HG03571 (cell line): ENCODE data around the gene C11orf21.

Experiments
- ATAC-seq: cut with Tn5 transposase; IDR thresholded peaks from one replicate; pipeline ENCODE4 v1.9.1; 2021; ENCODE audit not compliant: unreplicated experiment

Gene C11orf21

DNA sequence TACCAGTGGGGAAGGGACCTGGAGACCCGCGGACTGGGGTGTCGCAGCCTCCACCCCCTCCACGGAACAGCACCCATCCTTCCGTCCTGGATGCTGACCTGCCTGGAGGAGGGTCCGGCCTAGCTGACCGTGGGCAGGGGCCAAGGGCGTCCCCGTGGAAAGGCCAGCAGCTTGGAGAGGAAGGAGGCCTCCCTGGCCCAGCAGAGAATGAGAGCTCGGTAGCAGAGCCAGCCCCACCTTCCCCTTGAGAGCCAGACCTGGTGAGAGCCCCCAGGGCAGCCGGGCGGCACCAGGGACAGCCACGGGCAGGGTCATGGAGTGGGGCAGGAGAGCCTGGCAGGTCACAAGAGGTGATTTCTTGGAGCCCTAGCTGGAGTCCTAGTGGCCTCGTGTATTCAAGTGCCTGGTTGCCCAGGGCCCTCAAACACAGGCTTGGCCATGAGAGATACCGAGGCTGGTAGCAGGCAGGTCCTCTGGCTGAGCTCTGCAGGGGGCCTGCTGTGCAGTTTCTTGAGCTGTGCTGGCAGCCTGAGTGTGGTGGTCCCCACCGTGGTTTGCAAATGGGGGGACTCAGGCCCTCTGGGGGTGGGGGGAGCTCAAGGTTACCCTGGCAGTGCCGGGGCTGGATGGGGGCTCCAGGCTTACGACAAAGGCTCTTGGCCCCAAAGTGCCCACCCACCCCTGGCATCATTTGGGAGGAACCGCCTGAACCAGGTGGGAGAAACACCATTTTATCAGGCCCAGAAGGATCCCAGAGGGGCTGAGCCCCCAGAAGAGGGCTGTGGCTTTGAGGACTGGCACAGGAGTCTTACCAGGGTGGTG is 7.7 kb upstream of the C11orf21 start:
- no peak for ATAC-seq

DNA sequence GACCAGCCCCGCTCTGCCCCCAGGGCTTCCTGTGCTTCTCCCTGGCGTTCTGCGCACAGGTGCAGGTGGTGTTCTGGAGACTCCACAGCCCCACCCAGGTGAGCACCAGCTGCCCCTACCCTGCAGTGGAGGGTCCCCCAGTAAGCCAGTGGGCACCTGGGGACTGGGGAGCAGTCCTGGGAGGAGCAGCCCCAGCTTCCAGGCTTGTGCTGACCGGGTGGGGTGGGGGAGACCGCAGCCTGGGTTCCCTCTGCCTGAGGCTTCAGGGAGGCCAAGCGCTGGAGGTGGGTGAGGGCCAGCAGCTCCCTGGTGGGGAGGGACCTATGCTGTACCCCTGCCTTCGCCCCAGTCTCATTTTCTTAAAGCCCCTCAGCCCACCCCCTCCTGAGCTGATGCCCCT is 7.0 kb upstream of the C11orf21 start:
- ATAC-seq = no peak

GRCh38 chr11:2307501-2308331 is 6.0 kb upstream of the C11orf21 start:
- no peak for ATAC-seq

DNA sequence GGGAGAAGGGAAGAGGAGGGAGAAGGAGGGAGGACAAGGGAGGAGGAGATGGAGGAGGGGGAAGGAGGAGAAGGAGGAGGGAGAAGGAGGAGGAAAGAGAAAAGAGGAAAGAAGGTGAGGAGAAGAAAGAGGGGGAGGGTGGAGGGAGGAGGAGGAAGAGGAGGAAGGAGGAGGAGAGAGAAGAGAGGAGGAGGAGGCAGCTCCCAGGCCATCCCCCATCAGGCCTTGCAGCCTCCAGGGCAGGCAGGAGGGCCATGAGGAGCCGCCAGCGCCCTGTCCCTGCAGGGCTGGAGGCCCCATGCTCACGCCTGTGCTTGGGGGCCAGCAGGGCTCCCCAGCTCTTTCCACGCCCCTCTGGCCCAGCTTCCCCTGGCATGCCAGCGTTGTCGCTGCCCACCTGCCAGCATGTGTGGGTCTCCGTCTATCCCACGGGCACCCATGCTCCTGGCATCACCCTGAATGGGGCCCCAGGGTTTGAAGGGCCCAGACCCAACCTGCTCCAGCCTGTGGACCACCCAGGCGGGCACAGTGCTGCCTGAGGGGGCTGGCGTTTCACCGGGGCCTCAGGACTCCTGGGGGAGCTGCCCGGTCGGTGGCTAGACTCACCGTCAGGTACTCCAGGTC is 5.3 kb upstream of the C11orf21 start:
- ATAC-seq = no peak

DNA sequence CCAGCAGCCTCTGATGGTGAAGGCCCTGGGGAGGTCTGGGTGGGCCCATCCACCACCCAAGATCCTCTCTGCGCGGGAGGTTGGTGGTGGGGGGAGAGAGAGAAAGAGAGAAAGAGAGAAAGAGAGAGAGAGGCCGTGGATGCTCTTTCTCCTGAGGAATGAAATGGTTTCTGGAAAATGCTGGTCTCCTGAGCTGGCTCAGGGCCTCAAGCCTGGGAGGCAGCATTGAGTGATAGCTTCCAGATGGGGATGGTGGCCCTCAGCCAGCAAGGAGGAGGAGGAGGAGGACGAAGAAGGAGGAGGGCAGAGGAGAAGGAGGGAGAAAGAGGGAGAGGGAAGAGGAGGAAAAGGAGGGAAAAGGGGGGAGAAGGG is 4.7 kb upstream of the C11orf21 start:
- ATAC-seq = no peak

- no peak for ATAC-seq
These were observed 4.2 kb upstream of the C11orf21 start for GRCh38 chr11:2305788-2306451.

- no peak for ATAC-seq
These were observed 3.5 kb upstream of the C11orf21 start for GRCh38 chr11:2305140-2305778.

DNA sequence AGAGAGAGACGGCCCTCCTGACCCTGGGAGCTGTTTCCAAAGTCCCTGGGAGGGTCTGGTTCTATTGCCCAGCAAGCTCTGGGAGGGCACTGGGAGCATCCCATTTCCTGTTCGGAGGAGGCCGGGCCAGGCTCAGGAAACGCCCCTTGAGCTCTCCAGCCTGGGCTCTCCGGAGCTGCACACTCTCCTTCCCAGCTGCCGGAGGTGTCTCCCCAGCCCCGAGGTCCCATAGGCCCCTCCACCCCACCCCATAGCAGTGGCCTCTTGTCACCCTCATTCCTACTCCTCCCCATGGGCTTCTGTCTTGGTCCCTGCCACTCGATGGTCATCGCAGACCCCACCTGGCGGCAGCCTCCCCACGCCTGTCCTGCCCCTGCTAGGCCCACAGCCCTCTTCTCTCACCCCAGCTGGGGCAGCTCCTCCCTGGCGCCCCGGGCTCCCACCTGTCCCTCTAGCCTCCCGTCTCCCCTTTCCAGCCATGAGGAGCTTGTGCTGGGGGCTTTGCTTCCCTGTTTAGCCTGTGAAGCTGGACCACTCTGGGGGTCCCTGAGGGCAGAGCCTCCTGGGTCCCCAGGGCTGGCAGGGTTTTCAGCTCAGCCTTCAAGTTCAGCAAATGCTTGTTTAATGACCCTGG is 2.9 kb upstream of the C11orf21 start:
- no peak for ATAC-seq

GRCh38 chr11:2303627-2304505 is 2.1 kb upstream of the C11orf21 start:
- no peak for ATAC-seq

GRCh38 chr11:2302896-2303626 is 1.3 kb upstream of the C11orf21 start:
- no peak for ATAC-seq

DNA sequence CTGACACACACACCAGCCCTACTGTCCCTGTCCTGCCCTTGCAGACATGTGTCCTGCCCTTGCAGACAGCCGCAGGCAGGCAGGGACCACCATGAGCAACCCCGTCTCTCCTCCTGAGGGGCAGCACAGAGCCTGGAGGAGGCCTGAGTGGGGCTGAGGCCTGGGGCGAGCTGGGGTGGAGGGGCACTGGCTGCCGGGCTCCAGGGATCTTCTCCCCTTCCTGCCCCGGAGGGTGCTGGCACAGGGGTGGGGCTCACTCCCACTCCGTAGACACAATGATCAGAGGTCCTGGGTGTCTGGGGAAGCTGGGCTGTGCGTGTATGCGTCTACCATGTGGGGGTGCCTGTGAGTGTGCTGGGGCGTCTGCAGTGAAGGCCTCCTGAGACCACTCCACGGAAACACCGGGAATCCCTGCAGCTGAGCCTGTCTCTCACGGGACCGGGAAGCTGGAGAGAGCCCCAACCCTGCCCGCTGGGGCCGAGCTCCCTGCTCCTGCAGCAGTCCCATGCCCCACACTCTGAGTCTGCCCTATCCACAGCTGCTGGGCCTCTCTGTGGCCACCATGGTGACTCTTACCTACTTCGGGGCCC is 683 bp upstream of the C11orf21 start:
- no peak for ATAC-seq

DNA sequence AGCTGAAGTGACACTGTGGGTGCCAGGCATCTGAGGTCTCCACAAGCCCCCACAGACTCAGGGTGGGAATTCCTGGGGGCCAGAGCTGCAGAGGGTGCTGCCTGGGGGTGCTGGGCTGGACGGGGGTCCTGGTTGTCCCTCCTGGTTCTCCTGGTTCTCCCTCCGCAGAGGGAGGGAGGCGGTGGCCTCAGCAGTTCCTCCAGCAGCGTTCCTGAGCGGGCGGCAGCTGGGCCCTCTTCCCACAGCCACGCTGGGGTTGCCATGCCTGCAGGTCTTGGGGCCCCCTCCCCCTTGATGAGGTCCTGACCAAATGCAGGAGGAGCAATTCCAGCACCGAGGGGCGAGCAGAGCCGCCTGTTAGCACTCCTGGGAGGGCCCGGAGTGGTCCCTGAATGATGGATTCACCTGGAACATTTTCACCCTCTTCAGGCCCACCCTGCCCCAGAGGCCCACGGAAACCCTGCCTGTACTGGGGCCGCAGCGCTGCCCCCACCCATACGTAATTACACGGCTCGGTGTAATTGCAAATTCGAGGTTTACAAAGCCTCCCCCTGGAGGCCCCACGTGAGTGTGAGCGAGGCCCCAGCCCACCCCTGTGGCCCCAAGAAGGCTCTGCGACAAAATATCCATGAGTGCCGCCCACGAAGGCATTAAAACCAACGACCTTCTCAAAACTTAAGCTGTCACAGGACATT is 635 bp downstream of the C11orf21 start:
- ATAC-seq = no peak

DNA sequence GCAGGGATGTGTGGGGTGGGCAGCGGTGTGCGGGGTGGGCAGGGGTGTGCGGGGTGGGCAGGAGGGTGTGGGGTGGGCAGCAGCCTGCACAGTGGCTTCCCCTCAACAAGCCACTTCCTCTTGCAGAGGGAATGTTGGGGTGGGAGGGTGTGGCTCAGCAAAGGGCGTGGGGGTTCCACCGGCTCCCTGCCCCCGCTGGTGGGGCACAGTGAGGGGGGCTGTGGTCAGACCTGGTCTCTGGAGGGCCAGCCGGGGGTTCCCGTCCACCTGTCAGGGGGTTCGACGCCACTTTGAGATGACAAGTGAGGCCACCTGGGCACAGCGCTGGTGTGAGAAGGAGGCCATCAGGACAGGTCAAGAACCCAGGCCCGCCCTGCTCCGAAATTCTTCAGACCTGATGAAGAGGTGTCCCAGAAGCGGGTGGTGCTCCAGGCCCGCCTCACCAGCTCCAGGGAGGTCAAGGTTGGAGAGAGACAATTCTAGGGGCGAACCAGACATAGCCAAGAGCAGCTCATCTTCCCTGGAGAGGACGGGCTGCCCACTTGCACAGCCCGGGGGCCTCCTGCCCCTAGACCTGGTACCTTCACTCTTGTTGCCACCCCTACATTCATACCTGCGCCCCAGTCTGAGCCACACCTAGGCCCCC is 1.3 kb downstream of the C11orf21 start:
- no peak for ATAC-seq

GRCh38 chr11:2299773-2300172 is 1.9 kb downstream of the C11orf21 start:
- no peak for ATAC-seq

DNA sequence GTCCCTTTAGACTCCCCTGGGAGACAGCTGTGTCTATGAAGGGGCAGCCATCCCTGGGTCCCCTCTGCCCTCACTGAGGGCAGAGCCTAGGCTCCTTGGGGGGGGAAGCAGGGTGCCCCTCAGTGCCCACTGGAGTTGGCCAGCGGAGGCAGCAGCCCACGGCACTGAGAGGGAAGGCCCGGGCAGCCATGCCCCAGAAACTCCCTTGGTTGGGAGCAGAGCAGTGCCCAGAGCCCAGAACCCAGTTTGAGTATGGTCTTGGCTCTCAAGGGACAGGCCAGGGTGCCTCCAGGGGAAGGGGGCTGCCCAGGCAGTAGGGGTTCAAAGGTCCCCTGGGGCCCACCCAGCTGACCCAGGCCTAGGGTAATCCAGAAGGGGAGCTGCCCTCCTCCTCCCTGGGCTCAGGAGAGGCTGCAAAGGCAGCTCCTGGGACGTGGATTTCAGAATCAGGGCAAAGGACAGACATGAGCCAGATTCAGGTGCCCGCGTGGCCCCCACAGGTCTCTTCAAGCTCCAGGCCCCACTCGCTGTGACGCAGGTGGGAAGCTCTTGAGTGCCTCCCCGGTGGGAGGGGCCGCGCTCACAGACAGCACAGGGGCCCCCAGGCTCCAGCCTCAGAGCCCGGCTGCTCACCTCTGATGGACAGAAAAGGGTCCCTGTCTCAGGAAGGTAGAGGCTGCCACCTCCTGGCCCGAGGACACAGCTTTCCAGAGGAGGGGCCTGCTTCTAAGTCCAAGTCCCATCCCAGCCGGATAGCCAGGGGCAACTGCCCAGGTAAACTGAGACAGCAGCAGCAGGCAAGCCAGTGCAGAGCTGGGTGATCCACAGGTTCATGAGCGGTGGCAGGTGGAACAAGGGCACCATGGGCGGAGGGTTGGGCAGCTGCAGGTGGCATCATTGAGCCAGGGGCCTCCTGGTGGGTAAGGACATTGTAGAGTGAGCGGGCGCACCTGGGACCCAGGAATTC is 2.6 kb downstream of the C11orf21 start:
- no peak for ATAC-seq

GRCh38 chr11:2298131-2298794 is 3.5 kb downstream of the C11orf21 start:
- ATAC-seq = no peak
